Vagina (tissue), 2 donors: ENCODE measurements around the gene CNTD1.

Source experiments
- POLR2AphosphoS5 ChIP-seq, 2 donors: sonication (generic); formaldehyde crosslinking; IDR thresholded peaks; one replicate each; pipeline ENCODE4 v1.9.0; 2017; ENCODE audit warnings: antibody characterized with exemption in 2 of 2, mild to moderate bottlenecking in 2 of 2, low read depth in 1 of 2; ENCODE audit not compliant: insufficient read depth in 1 of 2
- TF ChIP-seq, protein P1 (sequence below), 3 experiments: fragments of 450-650 bp in 2 of 3; fragments of 200-600 bp in 1 of 3; sonication (generic) in 1 of 3; IDR thresholded peaks; one replicate each; pipeline ENCODE4 v1.5.1; 2017 to 2019; ENCODE audit warnings: antibody characterized with exemption in 3 of 3, mild to moderate bottlenecking in 2 of 3, moderate library complexity in 2 of 3

DNA sequence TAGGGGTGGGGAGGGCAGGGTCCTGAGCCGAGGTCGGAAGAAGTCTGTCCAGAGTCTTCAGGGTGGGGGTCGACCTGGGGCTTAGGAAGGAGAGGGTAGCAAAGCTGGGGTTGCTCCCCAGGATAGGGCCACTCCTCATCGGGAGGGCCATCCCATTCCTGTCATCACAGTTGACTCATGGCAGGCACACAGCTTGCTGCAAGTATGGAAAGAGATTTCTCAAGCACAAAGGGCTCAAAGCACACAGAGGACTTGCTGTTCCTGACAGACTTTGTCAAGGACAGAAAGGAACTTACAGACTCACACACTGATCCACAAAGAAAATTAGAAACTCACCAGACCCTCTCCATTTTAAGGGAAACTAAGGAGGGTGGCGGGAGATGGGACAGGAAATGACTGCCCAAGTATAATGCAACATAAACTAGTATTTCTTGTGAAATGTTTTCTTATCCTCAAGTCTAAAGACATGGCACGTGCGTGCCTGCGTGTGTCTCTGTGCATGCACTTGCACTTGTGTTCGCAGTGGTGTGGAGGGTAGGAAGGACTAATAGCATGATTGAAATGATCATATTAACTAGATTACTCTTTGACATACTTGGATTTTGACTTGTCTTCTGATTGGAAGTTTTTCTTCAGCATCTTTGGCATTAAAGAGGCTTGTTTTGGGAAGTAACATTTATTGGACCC lies 48.1 kb downstream of the CNTD1 start:
- TF ChIP-seq, protein P1, sequence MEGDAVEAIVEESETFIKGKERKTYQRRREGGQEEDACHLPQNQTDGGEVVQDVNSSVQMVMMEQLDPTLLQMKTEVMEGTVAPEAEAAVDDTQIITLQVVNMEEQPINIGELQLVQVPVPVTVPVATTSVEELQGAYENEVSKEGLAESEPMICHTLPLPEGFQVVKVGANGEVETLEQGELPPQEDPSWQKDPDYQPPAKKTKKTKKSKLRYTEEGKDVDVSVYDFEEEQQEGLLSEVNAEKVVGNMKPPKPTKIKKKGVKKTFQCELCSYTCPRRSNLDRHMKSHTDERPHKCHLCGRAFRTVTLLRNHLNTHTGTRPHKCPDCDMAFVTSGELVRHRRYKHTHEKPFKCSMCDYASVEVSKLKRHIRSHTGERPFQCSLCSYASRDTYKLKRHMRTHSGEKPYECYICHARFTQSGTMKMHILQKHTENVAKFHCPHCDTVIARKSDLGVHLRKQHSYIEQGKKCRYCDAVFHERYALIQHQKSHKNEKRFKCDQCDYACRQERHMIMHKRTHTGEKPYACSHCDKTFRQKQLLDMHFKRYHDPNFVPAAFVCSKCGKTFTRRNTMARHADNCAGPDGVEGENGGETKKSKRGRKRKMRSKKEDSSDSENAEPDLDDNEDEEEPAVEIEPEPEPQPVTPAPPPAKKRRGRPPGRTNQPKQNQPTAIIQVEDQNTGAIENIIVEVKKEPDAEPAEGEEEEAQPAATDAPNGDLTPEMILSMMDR (IDR thresholded peaks at IDR 0.05), result no peak
- no peak for TF ChIP-seq POLR2AphosphoS5 (IDR thresholded peaks at IDR 0.05; ENCODE audit: insufficient read depth in 1 of 2, low read depth in 1 of 2)
